Chondrocyte (in vitro differentiated cells): ENCODE data around the gene GFPT1. TPM values are rescaled to one million over a fixed set of nuclear protein-coding genes. Genes with fewer than 3 reads are reported as not detected.

Experiments
- DNase-seq: peaks from one replicate; pipeline ENCODE4 v3.0.0; 2021; ENCODE audit warnings: mixed read lengths, low spot score
- H3K27ac Mint-ChIP-seq: one replicate; pipeline ENCODE4 v1.8.0; 2021; ENCODE audit warnings: mild to moderate bottlenecking, moderate library complexity, mixed read lengths; ENCODE audit not compliant: unreplicated experiment
- H3K27me3 Mint-ChIP-seq: 2 replicates; pipeline ENCODE4 v1.8.0; 2021; ENCODE audit warnings: low read depth, mixed read lengths
- H3K36me3 Mint-ChIP-seq: 2 replicates; pipeline ENCODE4 v1.8.0; 2021; ENCODE audit warnings: low read depth, mixed read lengths
- H3K4me1 Mint-ChIP-seq: 2 replicates; pipeline ENCODE4 v1.8.0; 2021; ENCODE audit warnings: low read depth, mild to moderate bottlenecking, mixed read lengths
- H3K4me3 Mint-ChIP-seq: one replicate; pipeline ENCODE4 v1.8.0; 2021; ENCODE audit warnings: mild to moderate bottlenecking, moderate library complexity, mixed read lengths; ENCODE audit not compliant: unreplicated experiment
- H3K9me3 Mint-ChIP-seq: 2 replicates; pipeline ENCODE4 v1.8.0; 2021; ENCODE audit warnings: low read depth, mixed read lengths
- CTCF ChIP-seq: fragments of 200-600 bp; sonication (generic); IDR thresholded peaks from 2 replicates; pipeline ENCODE4 v1.5.0; 2021; ENCODE audit warnings: antibody characterized with exemption, mild to moderate bottlenecking, moderate library complexity
- total RNA-seq: library from RNA; stranded (reverse); gene quantifications from 3 replicates; pipeline ENCODE4 v1.2.1, GENCODE V29; 2021

GFPT1 gene
- total RNA-seq, 1 donor from 2014 or later = 144 TPM

DNA sequence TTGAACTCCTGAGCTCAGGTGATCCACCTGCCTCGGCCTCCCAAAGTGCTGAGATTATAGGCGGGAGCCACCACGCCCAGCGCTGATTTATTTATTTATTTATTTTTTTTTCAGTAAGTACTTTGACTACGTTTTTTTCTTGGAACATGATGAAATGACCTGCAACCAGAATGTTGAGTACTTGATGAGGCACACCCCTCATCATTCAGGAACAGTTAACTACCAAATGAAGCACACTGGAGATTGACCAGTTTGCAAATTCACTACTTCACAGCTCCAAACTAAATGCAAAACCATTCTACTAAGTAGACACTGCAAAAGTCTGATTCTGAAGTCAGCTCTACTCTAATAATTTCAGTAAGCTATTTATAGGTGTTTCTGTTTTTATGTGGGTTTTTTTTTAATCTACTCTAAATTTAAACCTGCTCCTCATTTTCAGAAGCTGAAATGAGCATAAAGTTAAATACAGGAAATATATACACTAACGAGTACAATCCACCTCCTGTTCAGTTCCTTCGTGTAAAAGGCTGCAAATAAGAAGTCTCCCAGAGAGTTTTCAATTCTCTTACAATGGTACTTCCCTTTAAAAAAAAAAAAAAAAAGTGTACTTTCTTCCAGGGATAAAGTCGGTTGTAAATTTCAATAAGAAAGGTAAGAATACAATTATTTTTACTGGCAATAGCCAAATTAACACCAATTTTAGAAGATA is 1.4 kb downstream of the GFPT1 start:
- Mint-ChIP-seq H3K4me3 (peak overlapping the region; percentile 84), H3K4me1 (peaks cover 62% of the 10 kb centered on the region), H3K27me3 (no peaks in the 10 kb centered on the region), H3K9me3 (no peaks in the 10 kb centered on the region), H3K27ac (peak overlapping the region; percentile 94), H3K36me3 (peaks cover 10% of the 10 kb centered on the region)
- DNase-seq = no peak
- TF ChIP-seq CTCF = no peak

DNA sequence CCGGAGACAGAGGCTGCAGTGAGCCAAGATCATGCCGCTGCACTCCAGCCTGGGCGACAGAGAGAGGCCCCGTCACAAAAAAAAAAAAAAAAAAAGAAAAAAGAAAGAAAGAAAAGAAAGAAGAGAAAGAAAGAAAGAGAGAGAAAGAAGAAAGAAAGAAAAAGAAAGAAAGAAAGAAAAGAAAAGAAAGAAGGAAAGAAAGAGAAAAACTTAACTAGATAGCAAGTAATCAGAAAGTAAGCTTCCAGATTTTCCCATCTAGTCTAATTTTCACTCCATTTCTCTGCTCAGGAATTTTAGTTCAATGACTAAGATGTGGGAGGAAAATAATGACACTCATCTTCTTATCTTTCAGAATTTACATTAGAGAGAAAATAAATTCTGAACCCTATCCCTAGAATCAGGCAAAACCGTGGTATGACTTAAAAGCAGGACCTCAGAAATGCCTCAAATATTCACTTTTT is 2.4 kb downstream of the GFPT1 start:
- peak overlapping the region; percentile 94 for H3K27ac Mint-ChIP-seq
- DNase-seq = no peak
- no peaks in the 10 kb centered on the region for H3K27me3 Mint-ChIP-seq
- no peak for TF ChIP-seq CTCF
- no peaks in the 10 kb centered on the region for H3K9me3 Mint-ChIP-seq
- peaks cover 12% of the 10 kb centered on the region for H3K36me3 Mint-ChIP-seq
- peak overlapping the region; percentile 67 for H3K4me3 Mint-ChIP-seq
- peaks cover 65% of the 10 kb centered on the region for H3K4me1 Mint-ChIP-seq

GRCh38 chr2:69383176-69383812 is 3.7 kb downstream of the GFPT1 start:
- H3K36me3 Mint-ChIP-seq = peaks cover 12% of the 10 kb centered on the region
- TF ChIP-seq CTCF = no peak
- H3K27me3 Mint-ChIP-seq = no peaks in the 10 kb centered on the region
- peak overlapping the region; percentile 67 for H3K4me3 Mint-ChIP-seq
- peaks cover 68% of the 10 kb centered on the region for H3K4me1 Mint-ChIP-seq
- no peaks in the 10 kb centered on the region for H3K9me3 Mint-ChIP-seq
- DNase-seq = no peak
- peak overlapping the region; percentile 94 for H3K27ac Mint-ChIP-seq

DNA sequence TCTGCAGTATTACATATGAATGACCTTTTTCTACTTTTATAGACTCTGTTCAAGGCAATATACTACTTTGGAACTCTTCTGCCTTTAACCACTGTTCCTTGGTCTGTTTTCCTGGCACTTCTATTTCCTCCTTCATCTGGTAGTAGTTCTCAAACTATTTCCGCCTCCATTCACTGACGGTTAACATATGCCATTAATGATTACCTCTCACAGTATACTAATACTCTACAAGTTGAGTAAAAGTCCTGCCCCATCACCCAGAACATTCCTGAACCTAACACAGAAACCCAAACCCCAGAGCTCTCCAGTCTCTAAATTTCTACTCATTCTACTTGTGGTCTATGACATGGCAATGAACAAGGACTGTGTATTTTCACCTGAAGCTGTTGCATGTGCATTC is 4.5 kb downstream of the GFPT1 start:
- peaks cover 64% of the 10 kb centered on the region for H3K4me1 Mint-ChIP-seq
- H3K27me3 Mint-ChIP-seq = no peaks in the 10 kb centered on the region
- peak overlapping the region; percentile 26 for H3K4me3 Mint-ChIP-seq
- no peak for TF ChIP-seq CTCF
- DNase-seq = no peak
- no peaks in the 10 kb centered on the region for H3K9me3 Mint-ChIP-seq
- peaks cover 12% of the 10 kb centered on the region for H3K36me3 Mint-ChIP-seq
- peak overlapping the region; percentile 49 for H3K27ac Mint-ChIP-seq

DNA sequence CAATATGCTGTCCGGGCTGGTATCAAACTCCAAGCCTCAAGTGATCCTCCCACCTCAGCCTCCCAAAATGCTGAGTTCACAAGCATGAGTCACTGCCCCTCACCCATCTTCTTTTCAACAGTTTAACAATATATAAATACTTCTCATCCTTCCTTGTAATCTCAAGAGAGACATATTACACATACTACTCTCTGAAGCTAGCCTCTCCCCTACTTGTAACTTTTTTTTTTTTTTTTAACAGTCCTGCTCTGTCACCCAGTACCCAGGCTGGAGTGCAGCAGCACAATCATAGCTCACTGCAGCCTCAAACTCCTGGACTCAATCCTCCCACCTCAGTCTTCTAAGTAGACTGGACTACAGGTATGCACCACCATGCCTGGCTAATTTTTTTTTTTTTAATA is 5.7 kb downstream of the GFPT1 start:
- Mint-ChIP-seq H3K27me3 (no peaks in the 10 kb centered on the region), H3K36me3 (peaks cover 12% of the 10 kb centered on the region), H3K9me3 (no peaks in the 10 kb centered on the region), H3K4me3 (peak overlapping the region; percentile 40), H3K4me1 (peaks cover 66% of the 10 kb centered on the region), H3K27ac (peak overlapping the region; percentile 68)
- TF ChIP-seq CTCF = no peak
- no peak for DNase-seq
